VCaP (cell line): ENCODE measurements around the gene CNNM3.

Source experiments
- H3K27ac ChIP-seq: fragments of 450-650 bp; 2 replicates; pipeline ENCODE4 v1.5.1; 2017
- CTCF ChIP-seq: fragments of 450-650 bp; conservative IDR thresholded peaks from 2 replicates; pipeline ENCODE4 v1.5.1; 2017; ENCODE audit warnings: mild to moderate bottlenecking, moderate library complexity

Gene CNNM3

GRCh38 chr2:96801005-96801785 is 14.9 kb upstream of the CNNM3 start:
- H3K27ac ChIP-seq, result peak overlapping the region; percentile 57
- peak; percentile 95 for TF ChIP-seq CTCF

- TF ChIP-seq CTCF, result no peak
- 0 out of 2 replicates have a peak overlapping the region, but pooled peaks have one; percentile 57 for H3K27ac ChIP-seq
Measured at GRCh38 chr2:96801786-96802595, 14.1 kb upstream of the CNNM3 start.

- no peak for TF ChIP-seq CTCF
- no peak overlapping the region for H3K27ac ChIP-seq
Measured at GRCh38 chr2:96802721-96803120, 13.3 kb upstream of the CNNM3 start.

- no peak for TF ChIP-seq CTCF
- H3K27ac ChIP-seq, result peak overlapping the region; percentile 9; the same call in 1 of the 2 replicates
Measured at GRCh38 chr2:96804986-96805385, 11.1 kb upstream of the CNNM3 start.

GRCh38 chr2:96805946-96806345 is 10.1 kb upstream of the CNNM3 start:
- peak overlapping the region; percentile 71 for H3K27ac ChIP-seq

GRCh38 chr2:96806468-96807126 is 9.5 kb upstream of the CNNM3 start:
- H3K27ac ChIP-seq, result peak overlapping the region; percentile 71
- TF ChIP-seq CTCF, result no peak

GRCh38 chr2:96807127-96807471 is 9.0 kb upstream of the CNNM3 start:
- H3K27ac ChIP-seq, result peak overlapping the region; percentile 71
- no peak for TF ChIP-seq CTCF
